H7 (cell line): ENCODE results near the gene PAX7. TPM values are rescaled to one million over a fixed set of nuclear protein-coding genes. Genes with fewer than 3 reads are reported as not detected.
A peak's percentile ranks its signal among the peaks of the same experiment; 100 is the strongest.

ENCODE experiments used
- DNase-seq: peaks from one replicate; pipeline ENCODE4 v3.0.0; 2012
- H3K27me3 ChIP-seq: 2 replicates; pipeline ENCODE4 v1.6.0; 2011; ENCODE audit warnings: mild to moderate bottlenecking, low read length; ENCODE audit not compliant: control insufficient read depth, insufficient read depth
- H3K36me3 ChIP-seq: replicated peaks from 2 replicates; pipeline ENCODE4 v1.5.1; 2011; ENCODE audit warnings: low read length; ENCODE audit not compliant: control insufficient read depth, insufficient read depth
- H3K4me3 ChIP-seq: 2 replicates; pipeline ENCODE4 v1.5.1; 2011; ENCODE audit warnings: low read depth, mild to moderate bottlenecking, control low read depth, low read length, moderate library complexity; ENCODE audit not compliant: insufficient read depth
- total RNA-seq: library from RNA; depleted of rRNA; stranded (reverse); fragments of >200 nt; shearing (Covaris generic); gene quantifications from 2 replicates; pipeline ENCODE4 v1.2.3, GENCODE V29; 2014; rRNA removed

The PAX7 gene
- total RNA-seq, 1 experiment from 2014 or later, result 1.6 TPM

GRCh38 chr1:18792747-18793146 lies 162.1 kb downstream of the PAX7 start:
- DNase-seq, result no peak
- Histone ChIP-seq H3K27me3 (no peaks in the 10 kb centered on the region), H3K36me3 (no peaks in the 10 kb centered on the region), H3K4me3 (no peak overlapping the region)

DNA sequence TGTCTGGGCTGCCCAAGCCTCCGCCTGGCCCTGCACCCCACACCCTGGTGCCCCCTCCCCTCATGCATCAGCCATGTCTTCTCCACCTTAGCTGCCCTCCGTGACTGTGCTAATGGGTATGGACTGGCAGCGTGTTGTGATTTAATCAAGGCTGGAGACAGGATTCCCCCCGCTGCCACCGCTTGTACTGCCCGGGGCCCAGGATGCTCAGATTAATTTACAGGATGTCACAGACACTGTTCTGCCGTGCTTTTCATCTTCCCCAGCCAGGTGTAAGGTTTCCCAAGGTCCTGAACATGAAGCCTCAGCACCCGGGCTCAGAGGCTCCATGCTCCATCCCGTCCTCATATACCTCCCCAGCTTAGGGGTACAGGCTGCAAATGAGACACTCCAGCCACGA lies 162.5 kb downstream of the PAX7 start:
- Histone ChIP-seq H3K36me3 (no peaks in the 10 kb centered on the region), H3K27me3 (no peaks in the 10 kb centered on the region), H3K4me3 (no peak overlapping the region)
- DNase-seq, result no peak

DNA sequence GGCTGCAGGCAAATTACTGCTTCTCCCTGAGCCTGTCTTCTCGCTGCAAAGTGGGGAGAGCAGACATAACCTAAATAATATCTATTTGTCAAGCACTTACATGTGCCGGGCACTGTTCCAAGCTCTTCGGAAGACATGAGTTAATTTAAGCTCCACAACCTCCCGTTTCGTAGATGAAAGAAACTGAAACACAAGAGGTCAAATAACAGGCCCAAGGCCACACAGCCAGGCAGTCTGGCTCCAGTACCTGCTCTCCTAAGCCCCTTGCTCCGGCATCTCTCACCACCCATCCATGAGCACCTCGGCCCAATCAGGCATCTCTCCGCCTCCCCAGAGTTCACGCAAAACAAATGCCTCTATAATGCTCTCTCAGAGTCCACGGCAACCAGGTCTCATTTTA lies 163.4 kb downstream of the PAX7 start:
- H3K4me3 ChIP-seq, result no peak overlapping the region
- H3K27me3 ChIP-seq, result no peaks in the 10 kb centered on the region
- DNase-seq, result no peak
- no peaks in the 10 kb centered on the region for H3K36me3 ChIP-seq

- no peak overlapping the region for H3K4me3 ChIP-seq
Observed at GRCh38 chr1:18794561-18794960, 163.9 kb downstream of the PAX7 start.

GRCh38 chr1:18795002-18795689 lies 164.5 kb downstream of the PAX7 start:
- Histone ChIP-seq H3K27me3 (no peaks in the 10 kb centered on the region), H3K36me3 (no peaks in the 10 kb centered on the region), H3K4me3 (no peak overlapping the region)
- peak; percentile 60 for DNase-seq

More at GRCh38 chr1:18794561-18794960, 163.9 kb downstream of the PAX7 start:
- no peaks in the 10 kb centered on the region for H3K27me3 ChIP-seq
- DNase-seq, result peak; percentile 95
- H3K36me3 ChIP-seq, result no peaks in the 10 kb centered on the region

- no peaks in the 10 kb centered on the region for H3K27me3 ChIP-seq
- no peak overlapping the region for H3K4me3 ChIP-seq
- DNase-seq, result no peak
- H3K36me3 ChIP-seq, result no peaks in the 10 kb centered on the region
Observed at GRCh38 chr1:18796950-18797349, 166.3 kb downstream of the PAX7 start.

Other genes with a start within 250 kb of the PAX7 start
- 11.2 and 17.8 TPM in 2 replicates for gene KLHDC7A, start 149.9 kb upstream of the PAX7 start, total RNA-seq
- gene TAS1R2, start 228.8 kb downstream of the PAX7 start, total RNA-seq, result 0.07 and 0.28 TPM in 2 replicates